ENCODE data around the gene CD7. TPM values are rescaled to one million over a fixed set of nuclear protein-coding genes. Genes with fewer than 3 reads are reported as not detected.
A peak's percentile ranks its signal among the peaks of the same experiment; 100 is the strongest.

CD7 gene
- total RNA-seq, 1 donor from 2014 or later: 7.1 TPM

- Histone ChIP-seq H3K4me3 (peak overlapping the region; percentile 47), H3K27me3 (ENCODE audit: low read depth) (no peaks in the 10 kb centered on the region), H3K36me3 (no peaks in the 10 kb centered on the region), H3K27ac (peak overlapping the region; percentile 73), H3K9me3 (no peaks in the 10 kb centered on the region), H3K4me1 (peaks cover 67% of the 10 kb centered on the region)
- no peak for TF ChIP-seq CTCF (IDR thresholded peaks at IDR 0.05)
- intact Hi-C loops (cut with DNase I): no loop called here
- DNase-seq (no peak), ATAC-seq (no peak)
These were observed 23.2 kb downstream of the CD7 start for GRCh38 chr17:82294064-82294773.

- intact Hi-C loops (cut with DNase I): no loop called here
- peak overlapping the region; percentile 71 for H3K4me3 ChIP-seq
- H3K27me3 ChIP-seq (ENCODE audit: low read depth): no peaks in the 10 kb centered on the region
- H3K4me1 ChIP-seq: peaks cover 70% of the 10 kb centered on the region
- H3K9me3 ChIP-seq: no peaks in the 10 kb centered on the region
- H3K27ac ChIP-seq: peak overlapping the region; percentile 95
- H3K36me3 ChIP-seq: no peaks in the 10 kb centered on the region
- TF ChIP-seq CTCF (IDR thresholded peaks at IDR 0.05): no peak
- ATAC-seq (peak; percentile 92 to 95), DNase-seq (peak; percentile 98)
These were observed 24.9 kb downstream of the CD7 start for GRCh38 chr17:82292251-82293154.

- no peak for ATAC-seq
- intact Hi-C loops (cut with DNase I): no loop called here
- Histone ChIP-seq H3K27me3 (ENCODE audit: low read depth) (no peaks in the 10 kb centered on the region), H3K4me1 (peaks cover 70% of the 10 kb centered on the region), H3K36me3 (no peaks in the 10 kb centered on the region), H3K4me3 (peak overlapping the region; percentile 71), H3K27ac (peak overlapping the region; percentile 95), H3K9me3 (no peaks in the 10 kb centered on the region)
- no peak for TF ChIP-seq CTCF (IDR thresholded peaks at IDR 0.05)
- no peak for DNase-seq
These were observed 25.7 kb downstream of the CD7 start for GRCh38 chr17:82291582-82292250.

GRCh38 chr17:82287868-82288801 is 29.3 kb downstream of the CD7 start:
- Histone ChIP-seq H3K27ac (peak overlapping the region; percentile 71), H3K9me3 (no peaks in the 10 kb centered on the region), H3K27me3 (ENCODE audit: low read depth) (no peaks in the 10 kb centered on the region), H3K4me1 (peaks cover 48% of the 10 kb centered on the region), H3K4me3 (no peak overlapping the region), H3K36me3 (no peaks in the 10 kb centered on the region)
- peak; percentile 93 for DNase-seq
- no peak for TF ChIP-seq CTCF (IDR thresholded peaks at IDR 0.05)
- peak; percentile 63 to 83 for ATAC-seq
- intact Hi-C loops (cut with DNase I): no loop called here
